ENCODE measurements around the gene FGFRL1.

GRCh38 chr4:1043651-1044468 lies 32.4 kb downstream of the FGFRL1 start:
- TF ChIP-seq, protein P1, sequence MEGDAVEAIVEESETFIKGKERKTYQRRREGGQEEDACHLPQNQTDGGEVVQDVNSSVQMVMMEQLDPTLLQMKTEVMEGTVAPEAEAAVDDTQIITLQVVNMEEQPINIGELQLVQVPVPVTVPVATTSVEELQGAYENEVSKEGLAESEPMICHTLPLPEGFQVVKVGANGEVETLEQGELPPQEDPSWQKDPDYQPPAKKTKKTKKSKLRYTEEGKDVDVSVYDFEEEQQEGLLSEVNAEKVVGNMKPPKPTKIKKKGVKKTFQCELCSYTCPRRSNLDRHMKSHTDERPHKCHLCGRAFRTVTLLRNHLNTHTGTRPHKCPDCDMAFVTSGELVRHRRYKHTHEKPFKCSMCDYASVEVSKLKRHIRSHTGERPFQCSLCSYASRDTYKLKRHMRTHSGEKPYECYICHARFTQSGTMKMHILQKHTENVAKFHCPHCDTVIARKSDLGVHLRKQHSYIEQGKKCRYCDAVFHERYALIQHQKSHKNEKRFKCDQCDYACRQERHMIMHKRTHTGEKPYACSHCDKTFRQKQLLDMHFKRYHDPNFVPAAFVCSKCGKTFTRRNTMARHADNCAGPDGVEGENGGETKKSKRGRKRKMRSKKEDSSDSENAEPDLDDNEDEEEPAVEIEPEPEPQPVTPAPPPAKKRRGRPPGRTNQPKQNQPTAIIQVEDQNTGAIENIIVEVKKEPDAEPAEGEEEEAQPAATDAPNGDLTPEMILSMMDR (optimal IDR thresholded peaks at IDR 0.05 in 1 of 3, IDR thresholded peaks at IDR 0.05 in 1 of 3, conservative IDR thresholded peaks at IDR 0.05 in 1 of 3; ENCODE audit: extremely low read depth in 1 of 3, insufficient read depth in 2 of 3, low read length in 3 of 3): no peak
- TF ChIP-seq EZH2 (IDR thresholded peaks at IDR 0.05; ENCODE audit: low read length): no peak

Measured in keratinocyte (primary cell).